HL-60/S4 (cell line): Measurements from ENCODE around the gene WDR83.
"Not testable (repeated sequence)": the region's sequence is repeated elsewhere in the genome, so short reads cannot be mapped to it uniquely, and the experiment has no call there.

Experiments
- in situ Hi-C: fragments of 300-500 bp; cut with MboI; formaldehyde crosslinking; loops from 2 replicates; pipeline ENCODE4 v1.14.3; 2022; ENCODE audit warnings: low sequenced_read_pairs

Gene WDR83

DNA sequence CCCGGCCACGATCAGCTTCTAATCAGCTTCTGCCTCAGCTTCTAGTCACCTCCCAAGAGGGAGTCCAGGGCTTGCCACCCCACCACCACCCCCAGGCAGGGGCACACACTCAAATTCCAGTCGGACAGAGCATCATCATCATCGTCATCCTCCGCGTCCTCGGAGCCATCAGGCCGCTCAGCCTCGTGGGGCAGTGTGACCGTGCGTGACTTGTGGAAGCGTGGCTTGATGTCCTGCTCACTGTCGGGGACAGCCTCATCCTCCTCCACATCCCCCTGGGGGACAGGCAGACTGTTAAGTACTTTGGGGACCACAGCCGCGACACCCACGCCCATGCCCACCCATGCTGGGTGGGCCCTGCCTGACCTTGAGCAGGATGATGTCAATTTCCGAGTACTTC lies 44.6 kb downstream of the WDR83 start:
- in situ Hi-C loops, result no loop called here

DNA sequence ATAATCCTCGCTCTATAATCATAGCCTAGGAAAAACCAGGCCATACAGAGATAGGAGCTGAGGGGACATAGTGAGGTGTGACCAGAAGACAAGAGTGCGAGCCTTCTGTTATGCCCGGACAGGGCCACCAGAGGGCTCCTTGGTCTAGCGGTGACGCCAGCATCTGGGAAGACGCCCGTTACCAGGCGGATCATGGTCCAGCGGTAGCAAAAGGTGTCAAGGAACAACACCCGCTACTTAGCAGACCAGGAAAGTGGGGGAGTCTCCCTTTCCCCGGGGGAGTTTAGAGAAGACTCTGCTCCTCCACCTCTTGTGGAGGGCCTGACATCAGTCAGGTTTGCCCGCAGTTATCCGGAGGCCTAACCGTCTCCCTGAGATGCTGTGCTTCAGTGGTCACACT lies 45.5 kb downstream of the WDR83 start:
- in situ Hi-C loops, result not testable (repeated sequence)

DNA sequence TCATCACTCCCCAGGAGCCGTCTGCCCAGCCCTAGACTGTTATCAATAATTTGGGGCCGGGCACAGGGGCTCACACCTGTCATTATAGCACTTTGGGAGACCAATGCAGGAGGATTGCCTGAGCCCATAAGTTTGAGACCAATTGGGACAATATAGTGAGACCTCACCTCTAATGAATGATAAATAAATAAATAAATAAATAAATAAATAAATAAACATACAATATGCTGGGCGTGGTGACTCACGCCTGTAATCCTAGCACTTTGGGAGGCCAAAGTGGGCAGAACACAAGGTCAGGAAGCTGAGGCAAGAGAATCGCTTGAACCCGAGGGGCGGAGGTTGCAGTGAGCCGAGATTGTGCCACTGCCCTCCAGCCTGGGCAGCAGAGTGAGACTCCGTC lies 46.7 kb downstream of the WDR83 start:
- in situ Hi-C loops, result not testable (repeated sequence)

DNA sequence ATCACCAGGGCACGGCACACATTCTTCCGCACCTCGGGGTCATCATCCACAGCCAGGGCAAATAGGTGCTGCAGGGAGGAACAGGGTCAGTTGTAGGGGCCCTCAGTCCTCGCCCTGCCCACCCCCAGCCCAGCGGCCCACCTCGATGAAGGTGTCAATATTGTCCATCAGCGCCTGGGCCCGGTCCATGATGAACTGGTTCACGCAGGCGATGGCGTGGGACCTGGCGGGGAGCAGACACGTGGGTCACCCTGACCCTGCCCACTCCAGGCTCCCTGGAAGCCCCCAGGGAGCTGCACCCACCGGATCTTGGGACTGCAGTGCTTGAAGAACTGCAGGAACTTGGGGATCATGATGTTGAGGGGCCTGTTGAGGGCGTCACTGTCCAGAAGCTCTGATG lies 48.5 kb downstream of the WDR83 start:
- in situ Hi-C loops, result no loop called here

DNA sequence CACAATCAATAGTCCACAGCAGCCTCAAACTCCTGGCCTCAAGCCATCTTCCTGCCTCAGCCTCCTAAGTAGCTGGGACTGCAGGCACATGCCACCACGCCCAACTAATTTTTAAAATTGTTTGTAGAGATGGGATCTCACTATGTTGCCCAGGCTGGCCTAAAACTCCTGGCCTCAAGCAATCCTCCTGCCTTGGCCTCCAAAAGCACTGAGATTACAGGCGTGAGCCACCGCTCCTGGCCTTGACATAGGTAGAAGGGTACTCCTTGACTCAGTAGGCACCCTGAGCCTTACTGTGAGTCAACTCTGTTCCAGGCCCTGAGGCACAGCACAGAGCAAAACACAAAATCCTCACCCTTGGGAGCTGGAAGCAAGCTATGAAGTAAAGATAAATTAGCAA lies 49.3 kb downstream of the WDR83 start:
- in situ Hi-C loops, result no loop called here

DNA sequence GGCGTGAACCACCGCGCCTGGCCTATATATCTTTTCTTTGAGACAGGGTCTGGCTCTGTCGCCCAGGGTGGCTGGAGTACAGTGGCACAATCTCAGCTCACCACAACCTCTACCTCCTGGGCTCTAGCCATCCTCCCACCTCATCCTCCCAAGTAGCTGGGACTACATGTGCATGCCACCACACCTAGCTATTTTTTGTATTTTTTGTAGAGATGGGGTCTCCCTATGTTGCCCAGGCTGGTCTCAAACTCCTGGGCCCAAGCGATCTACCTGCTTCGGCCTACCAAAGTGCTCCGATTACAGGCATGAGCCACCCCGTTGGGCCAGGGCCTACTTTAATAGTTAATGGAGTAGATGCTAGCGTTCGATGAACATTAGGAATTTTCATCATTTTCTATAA lies 53.7 kb downstream of the WDR83 start:
- in situ Hi-C loops, result no loop called here

DNA sequence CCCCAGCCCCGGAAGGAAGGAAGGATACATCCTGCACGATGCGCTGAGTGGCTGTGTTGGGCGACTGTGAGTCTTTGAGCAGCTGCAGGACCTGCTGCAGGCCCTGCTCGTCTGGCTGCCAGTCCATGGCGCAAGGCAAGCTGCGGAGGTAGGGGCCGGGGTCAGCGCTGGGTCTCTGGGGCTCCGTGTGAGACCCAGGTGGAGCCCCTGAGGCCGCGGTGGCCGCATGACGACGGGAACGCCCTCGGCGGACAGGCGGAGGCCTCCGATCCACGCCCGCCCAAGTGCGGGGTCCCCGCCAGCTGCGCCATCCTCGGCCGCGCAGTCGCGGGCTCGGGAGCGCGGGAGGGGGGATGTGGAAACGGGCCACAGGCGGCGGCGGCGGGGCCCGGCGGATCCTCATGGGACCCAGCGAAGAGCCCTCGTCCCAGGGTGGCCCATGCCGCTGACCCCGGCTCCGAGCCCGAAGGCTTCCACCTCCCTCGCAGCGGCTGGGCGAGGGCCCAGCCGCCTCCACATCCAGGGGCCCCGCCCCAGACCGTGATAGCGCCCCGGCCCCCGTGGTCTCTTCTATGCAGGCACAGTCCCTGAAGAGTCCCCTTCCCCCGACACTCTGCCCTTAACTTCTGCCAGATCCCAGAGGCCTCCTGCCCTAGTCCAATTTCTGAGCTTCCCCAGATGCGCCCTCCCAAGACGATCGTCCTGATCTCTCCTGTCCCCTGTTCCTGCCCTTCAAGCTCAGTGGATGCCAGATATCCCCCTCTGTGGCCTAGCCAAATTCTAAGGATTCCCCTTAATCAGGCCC lies 54.4 kb downstream of the WDR83 start:
- in situ Hi-C loops, result no loop called here

DNA sequence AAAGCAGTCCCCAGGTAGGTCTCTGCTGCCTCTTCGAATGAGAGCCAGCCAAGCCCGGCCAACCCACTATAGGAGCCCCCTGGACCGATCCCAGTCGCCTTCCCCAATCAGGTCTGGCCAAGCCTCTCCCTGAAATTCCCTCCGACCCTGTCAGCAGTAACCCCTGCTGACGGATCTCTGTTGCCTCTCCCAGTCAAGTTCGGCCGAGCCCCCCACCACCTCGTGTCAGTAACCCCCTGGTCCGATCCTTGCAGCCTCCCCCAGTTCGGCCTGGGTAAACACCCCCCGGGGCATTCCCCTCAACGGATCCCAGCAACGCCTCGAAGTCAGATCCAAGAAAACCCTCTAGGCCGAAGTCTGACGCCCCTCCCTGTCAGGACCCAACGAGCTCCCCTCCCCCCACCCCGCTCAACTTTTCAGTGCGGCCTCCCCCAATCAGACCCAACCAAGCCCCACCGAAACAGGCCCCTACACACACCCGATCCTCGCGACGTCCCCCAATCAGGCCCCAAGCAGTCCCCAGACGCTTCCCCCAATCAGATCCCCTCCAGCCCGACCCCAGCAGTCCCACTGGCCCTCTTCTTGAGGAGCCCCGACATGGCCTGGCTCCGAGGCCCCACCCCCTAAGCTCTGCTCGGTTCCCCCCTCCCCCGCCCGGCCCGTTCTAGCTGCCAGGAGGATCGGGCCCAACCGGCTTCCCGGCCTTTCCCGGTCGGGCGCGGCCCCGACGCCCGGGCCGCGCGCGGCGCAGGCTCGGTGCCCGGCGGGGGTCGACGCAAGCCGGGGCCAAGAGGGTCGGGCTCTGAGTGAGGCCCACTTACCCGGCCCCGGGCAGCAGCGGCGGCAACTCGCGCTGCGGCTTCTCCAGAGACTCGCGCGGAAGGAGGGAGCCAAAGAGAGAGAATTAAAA lies 55.3 kb downstream of the WDR83 start:
- in situ Hi-C loops, result no loop called here

DNA sequence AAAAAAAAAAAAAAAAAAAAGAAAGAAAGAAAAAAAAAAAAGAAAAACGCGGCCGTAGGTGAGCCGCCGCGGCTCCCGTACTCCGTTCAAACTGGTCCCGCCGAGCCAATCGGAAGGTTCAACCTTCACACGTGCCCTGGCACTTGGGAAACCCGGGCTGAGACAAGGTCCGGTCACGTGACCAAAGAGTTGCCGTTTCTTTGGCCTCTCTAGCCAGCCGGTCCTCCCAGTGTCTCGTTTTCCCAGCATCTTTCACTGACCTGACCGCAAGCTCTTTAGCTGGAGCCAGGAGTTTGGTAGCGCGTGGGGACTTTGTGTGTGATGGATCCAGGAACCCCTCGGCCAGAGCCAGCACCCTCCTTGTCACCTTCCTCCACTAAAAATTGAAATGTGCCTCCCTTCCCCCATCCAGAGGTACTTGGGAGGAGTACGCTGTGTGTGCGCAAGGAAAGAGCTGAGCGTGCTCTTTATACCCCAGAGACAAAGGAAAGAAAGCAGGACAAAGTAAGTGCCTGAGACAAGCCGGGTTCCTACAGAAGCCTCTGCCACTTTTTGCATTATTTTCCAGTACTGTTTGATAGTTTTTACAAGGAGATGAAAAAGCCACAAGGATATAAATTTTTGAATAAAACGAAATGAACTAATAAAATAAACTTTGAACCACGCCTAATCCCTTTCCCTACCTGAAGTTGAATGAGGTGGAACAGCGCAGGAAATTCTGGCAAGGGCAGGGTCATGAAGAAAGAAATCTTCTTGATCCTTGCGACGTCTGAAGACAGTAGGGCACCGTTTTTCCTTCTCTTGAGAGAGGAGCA lies 56.2 kb downstream of the WDR83 start:
- in situ Hi-C loops, result no loop called here

DNA sequence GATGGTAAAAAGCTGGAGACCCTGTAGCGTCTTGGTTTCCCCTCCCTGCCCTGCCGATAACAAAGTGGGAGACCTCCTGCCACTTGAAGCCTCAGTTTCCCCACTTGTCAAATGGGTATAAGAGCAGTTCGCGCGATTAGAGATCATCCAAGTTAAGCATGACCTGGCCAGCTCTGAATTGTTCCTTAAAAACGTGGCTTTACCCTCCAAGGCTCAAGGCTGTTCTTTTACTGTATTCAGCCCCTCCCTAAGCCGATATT lies 56.7 kb downstream of the WDR83 start:
- in situ Hi-C loops, result no loop called here

DNA sequence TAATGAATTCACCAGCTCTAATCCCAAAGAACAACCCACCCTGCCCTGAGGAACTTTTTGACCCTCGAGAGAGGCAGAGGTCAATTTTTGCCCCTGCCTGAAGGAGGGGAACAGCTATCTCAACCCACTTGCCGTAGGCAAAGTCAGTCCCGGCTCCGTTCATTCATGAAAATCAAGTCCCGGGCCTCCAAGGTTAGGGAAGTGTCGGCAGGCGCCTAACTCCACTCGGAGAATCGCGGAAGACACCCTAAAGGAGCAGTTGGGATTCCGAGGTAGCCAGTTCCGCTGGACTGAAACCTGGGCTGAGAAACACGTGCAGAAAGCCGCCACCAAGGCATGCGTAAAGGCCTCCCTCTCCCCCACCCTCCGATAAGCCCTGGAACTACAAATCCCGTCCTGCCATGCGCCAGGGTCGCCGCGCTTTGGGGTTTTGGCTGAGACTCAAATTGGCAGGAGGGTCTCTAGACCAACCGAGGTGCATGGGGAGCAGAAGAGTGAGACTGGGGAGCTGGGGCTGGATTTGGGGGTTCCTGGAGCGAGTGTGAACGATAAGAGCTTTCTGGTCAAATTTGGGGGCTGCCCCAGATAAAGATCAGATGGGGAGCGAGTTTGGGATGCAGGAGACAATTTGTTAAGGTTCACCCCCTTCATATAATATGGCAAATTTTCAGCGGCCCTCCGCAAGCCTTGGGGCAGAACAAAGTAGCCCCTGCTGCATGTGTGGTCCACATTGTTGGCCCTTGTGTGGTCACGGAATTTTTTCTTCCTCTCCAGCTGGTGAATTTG lies 57.2 kb downstream of the WDR83 start, which contains the start of gene TNPO2:
Gene TNPO2, minus strand, starts transcription at position 292 of the 786 bp plus-strand sequence. CDS start 2,955 bp downstream, outside the sequence.
- in situ Hi-C loops, result no loop called here
